KBM-7 (cell line): ENCODE data around the gene GSTA3.
"Not testable (repeated sequence)": the region's sequence is repeated elsewhere in the genome, so short reads cannot be mapped to it uniquely, and the experiment has no call there.

ENCODE experiments used
- DNase-seq: peaks from one replicate; pipeline ENCODE4 v3.0.0-alpha.2; 2015
- in situ Hi-C: fragments of 300-500 bp; cut with MboI; formaldehyde crosslinking; loops from 2 replicates; pipeline ENCODE4 v1.14.3; 2020; ENCODE audit warnings: low sequenced_read_pairs, low pct_unique_long_range_greater_than_20kb, mixed read lengths

GSTA3 gene

GRCh38 chr6:52909531-52909930, at the start of gene GSTA3:
GSTA3 (minus strand) TSS chr6:52909698; CDS start chr6:52905834, 3,864 bp downstream.
- DNase-seq: no peak
- in situ Hi-C loops: no loop called here

DNA sequence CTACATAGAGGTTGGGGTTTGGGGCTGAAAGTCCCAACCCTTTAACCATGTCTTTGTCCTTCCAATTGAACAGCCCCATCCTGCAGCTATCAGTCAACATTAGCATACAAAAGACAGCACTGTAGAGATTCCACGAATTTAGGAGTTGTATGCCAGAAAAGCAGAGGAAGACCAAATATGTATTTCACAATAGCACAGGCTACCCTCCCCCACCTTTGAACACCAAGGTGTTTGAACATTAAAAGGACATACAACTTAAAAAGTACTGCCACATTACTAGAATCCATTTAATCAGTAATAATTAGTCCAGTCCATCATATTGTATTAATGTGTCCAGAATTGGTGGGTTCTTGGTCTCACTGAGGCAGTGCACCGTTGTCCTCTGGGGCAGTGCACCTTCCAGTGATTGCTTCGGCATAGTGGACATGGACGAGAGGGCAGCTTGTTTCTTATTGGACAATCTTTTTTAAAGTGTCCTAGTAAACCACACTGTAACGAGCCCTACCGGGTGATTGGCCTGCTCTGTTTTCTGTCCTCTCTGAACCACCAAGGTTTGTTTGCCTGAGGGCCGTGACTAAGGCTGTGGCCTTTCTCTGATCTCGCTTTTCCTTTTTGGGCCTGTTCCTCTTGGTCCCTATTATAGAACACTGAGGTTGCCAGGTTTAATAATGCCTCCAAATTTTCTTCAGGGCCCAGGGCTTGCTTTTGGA, 49.2 kb upstream of the GSTA3 start:
- no peak for DNase-seq
- in situ Hi-C loops: no loop called here

DNA sequence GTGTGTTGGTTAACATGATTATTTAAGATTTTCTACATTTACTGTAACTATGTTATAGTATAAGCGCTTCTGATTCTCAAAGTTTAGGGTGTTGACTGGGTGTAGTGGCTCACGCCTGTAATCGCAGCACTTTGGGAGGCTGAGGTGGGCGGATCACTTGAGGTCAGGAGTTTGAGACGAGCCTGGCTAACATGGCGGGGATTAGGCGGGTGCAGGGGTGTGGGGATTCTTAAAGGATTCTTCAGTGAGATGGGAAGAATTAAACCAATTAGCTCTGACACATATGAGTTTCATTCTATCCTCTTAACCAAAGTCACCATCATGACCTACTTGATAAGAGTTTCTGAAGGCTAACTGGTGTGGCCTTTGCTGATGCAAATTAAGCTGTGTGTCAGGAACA, 46.4 kb upstream of the GSTA3 start:
- DNase-seq: no peak
- in situ Hi-C loops: no loop called here

DNA sequence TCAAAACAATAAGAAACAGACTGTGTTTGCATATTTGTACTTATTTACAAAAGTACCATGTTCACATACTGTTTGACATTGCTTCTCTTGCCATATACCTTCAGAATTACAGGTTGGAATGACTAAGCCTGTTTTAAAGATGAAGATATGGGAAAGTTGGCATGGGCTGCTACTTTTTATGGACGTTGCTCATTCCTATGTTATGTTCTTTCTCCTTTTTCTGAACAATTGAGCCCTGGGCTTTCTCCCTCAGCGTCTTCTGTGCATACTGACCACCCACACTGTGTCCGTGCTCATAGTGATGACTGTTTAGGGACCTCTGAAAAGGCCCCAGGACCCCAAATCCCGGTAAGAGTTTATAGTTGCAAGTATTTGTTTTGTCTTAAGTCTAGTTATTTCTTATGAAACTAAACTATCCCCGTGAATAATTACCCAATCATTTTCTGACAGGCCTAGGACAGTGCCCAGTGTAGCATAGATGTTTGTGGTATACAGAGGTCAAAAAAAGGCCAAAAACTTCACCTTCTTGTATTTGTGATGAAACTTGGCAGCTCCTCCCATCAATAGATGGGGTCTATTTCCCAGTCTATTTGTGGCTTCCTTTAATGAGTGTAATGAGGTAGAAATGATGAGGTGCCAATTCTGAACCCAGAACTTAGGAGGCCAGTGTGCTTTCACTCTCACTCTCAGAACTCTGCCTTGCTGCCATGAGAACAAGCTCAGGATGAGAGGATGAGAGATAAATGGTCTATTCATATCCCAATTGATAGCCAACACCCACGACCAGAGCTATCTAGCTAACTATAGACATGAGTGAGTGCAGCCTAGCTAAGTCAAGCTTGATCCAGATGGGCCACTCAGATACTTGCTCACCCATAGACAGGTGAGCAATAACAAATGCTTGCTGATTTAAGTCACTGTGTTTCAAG, 44.7 kb upstream of the GSTA3 start:
- in situ Hi-C loops: no loop called here
- no peak for DNase-seq

- DNase-seq: no peak
Observed at GRCh38 chr6:52946306-52946705, 36.8 kb upstream of the GSTA3 start.

GRCh38 chr6:52942821-52943220, 33.3 kb upstream of the GSTA3 start:
- DNase-seq, in situ Hi-C loops: not testable (repeated sequence)

More at GRCh38 chr6:52946306-52946705, 36.8 kb upstream of the GSTA3 start:
- in situ Hi-C loops: no loop called here

DNA sequence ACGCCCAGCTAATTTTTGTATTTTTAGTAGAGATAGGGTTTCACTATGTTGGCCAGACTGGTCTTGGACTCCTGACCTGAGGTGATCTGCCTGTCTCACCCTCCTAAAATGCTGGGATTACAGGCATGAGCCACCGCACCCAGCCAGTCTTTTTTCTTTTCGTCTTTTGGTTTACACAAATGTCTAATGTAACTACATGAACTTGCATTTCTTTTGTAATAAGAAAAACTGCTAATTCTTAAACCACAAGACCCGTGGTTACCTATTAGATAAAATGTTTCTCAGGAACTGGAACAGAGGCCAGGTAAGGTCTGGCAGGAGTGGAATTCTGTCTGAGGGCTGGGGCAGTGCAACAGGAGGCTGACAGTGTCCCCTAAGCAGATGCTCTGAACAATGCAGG, 32.7 kb upstream of the GSTA3 start:
- in situ Hi-C loops: no loop called here
- no peak for DNase-seq

GRCh38 chr6:52937908-52938307, 28.4 kb upstream of the GSTA3 start:
- DNase-seq: no peak
- in situ Hi-C loops: no loop called here

DNA sequence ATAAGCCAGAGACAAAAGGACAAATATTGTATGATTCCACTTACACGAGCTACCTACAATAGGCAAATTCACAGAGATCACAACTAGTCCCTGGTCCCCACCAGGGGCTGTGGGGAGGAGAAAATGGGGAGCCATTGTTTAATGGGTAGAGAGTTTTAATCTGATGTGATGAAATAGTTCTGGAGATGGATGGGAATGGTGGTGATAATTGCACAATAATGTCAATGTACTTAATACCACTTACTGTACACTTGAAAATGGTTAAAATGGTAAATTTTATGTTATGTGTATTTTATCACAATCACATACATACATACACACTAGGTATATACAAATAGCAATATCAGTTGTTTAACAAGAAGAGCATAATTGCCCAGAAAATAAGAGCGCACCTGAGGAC, 24.3 kb upstream of the GSTA3 start:
- no peak for DNase-seq
- in situ Hi-C loops: no loop called here

DNA sequence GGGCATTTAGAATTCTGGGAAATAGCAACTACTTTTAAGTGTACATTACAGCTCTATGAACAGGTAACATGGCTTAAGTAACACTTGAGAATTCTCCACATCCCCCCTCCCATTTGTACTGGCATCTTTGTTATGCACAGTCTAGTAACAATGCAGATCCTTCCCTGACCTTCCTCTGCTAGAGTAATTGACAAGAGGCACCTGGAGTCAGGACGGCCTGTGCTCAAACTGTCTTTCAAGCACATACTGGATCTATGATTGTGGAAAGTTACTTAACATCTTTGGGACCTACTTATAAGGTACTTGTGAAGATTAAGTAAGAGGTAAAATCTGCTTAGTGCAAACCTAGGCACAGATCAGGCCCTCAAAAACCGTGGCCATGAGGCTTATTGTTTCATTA, 21.9 kb upstream of the GSTA3 start:
- in situ Hi-C loops: no loop called here
- no peak for DNase-seq

DNA sequence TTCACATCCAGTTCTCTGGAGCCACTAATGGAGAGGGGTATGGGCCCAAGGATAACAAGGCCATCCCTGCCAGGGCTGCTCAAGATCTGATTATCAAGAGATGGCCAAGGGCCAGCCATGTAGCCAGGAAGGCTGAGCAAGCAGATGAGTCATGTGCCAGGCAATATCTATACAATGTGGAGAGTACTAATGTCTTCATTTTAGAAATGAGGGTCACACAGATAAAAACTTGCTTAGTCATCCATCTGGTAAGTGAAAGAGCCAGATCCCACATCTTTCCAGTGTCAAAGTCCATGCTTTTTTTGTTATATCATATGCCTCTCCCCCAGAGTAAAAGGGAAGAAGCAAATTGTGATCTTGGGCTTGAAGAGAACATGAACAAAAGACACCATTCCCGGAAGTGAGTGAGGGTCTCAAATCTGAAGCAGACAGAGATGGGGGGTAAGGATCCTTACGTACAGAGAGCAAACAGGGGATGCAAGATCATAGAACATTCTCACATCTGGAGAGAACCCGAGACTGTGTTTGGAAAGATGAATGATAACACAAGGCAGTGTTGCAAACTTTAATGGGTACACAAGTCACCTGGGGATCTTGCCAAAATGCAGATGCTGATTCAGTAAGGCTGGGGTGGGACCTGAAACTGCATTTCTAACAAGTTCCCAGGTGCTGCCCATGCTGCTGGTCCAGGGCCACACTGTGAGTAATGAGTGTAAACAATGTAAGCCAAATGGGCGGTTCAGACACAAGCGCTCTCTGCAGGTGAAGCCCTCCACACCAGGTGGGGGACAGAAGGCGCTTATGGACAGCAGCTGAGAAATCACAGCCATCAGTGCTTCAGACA, 20.0 kb upstream of the GSTA3 start:
- no peak for DNase-seq
- in situ Hi-C loops: no loop called here

DNA sequence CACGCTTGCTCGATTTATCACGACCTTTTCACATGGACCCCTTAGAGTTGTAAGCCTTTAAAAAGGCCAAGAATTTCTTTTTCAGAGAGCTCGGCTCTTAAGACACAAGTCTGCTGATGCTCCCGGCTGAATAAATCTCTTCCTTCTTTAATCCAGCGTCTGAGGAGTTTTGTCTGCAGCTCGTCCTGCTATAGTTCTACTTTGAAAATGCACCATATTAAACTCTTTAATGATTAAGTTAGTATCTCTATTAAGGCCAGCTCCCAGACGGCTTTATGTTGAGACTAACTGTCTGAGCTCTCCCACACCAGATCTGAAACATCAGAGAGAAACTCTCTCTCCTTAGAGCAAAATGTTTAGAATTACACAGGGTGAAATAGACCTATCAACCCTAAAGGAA, 18.0 kb upstream of the GSTA3 start:
- in situ Hi-C loops: no loop called here
- no peak for DNase-seq

DNA sequence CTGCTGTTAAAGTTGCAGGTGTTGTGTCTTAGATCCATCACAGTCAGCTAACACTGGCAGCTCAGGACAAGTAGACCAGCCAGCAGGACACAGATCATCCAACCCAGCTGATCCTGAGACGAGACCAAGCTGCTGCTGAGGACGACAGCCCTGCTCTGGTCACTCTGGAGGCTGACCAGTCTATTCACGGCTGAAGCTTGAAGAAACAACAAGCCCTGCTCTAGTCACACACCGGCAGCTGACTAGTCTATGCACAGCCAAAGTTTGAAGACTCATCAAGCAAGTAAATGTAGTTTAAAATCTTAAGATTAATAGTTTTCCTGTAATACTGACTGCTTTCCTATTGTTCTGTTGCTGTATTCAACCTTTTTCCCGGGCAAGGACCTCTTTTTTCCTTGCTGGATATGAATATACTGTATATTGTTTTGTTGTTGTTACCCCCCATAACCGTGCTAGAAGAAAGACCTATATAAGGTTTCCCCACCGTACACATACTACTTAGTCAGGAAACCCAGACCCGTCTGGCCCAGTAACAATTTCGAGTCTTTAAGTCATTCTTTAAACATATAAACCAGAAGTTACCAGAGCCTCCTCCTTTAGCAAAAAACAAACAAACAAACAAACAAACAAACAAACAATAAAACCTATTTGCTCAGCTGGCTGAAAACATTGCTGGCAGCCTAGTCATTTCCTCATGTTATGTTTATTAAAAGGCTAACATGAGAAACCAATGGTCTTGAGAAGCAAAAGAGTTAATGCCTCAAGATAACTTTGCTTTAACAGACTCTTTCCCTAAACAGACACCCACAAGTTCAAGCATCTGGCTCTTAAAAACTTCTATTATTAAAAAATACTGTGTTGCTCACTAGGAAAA, 16.7 kb upstream of the GSTA3 start:
- DNase-seq: no peak
- in situ Hi-C loops: no loop called here

- in situ Hi-C loops: no loop called here
Observed at GRCh38 chr6:52925042-52925441, 15.5 kb upstream of the GSTA3 start.

GRCh38 chr6:52923689-52924088, 14.2 kb upstream of the GSTA3 start:
- DNase-seq, in situ Hi-C loops: not testable (repeated sequence)

More at GRCh38 chr6:52925042-52925441, 15.5 kb upstream of the GSTA3 start:
- DNase-seq: no peak

DNA sequence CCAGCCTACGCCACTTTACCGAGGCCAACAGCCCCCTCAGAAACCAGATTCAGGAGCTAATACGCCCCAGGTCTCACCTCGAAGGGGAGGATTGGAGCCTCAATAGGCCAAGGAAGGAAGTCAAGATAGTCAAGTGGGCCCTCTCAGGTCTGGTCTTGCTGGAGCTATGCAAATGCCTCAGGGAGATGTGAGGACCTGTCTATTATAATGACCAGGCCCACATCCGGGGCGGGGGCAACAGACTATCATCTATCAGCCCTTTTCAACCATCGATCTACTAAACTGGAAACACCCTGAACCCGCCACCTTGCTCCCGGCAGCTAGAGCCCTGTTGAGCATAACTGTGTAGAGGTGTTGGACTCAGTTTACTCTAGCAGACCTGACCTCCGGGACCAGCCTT, 12.7 kb upstream of the GSTA3 start:
- no peak for DNase-seq
- in situ Hi-C loops: no loop called here

- DNase-seq: no peak
- in situ Hi-C loops: no loop called here
Observed at GRCh38 chr6:52921743-52922142, 12.2 kb upstream of the GSTA3 start.

DNA sequence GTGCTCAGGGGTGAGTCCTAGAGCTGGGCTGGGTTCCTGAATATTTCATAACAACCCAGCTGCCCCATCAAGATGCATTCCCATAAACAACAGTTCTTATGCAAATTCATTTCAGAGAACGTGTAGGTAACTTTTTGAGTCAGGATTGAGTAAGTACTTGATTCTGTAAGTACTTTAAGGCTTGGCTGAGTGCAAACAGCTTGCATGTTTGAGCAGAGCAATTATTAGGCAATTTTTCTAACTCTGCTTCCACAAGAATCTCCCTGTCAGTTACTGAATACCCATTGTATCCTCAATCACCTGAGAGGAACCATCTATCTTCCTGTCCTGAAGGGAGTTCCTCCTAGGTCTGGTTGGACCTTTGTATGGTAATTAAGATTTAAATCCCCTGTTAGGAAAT, 10.0 kb upstream of the GSTA3 start:
- in situ Hi-C loops, DNase-seq: not testable (repeated sequence)

DNA sequence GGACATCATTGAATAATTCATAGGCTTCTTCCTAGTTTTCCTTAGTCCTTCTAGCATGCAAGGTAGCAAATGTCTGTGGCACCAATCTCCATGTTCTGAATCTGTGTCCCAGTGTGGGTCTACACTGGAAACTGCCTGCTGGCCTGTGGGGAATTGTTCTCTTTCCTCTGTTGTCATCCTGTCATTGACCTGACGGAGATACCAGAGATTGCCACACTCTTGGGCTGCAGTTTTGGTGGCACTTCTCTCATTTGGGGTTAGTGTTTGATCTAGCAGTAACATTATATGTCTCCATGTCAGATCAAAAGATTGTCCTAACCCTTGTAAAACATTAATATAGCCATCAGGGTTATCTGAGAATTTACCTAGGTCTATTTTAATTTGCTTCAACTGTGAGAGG, 9.3 kb upstream of the GSTA3 start:
- in situ Hi-C loops, DNase-seq: not testable (repeated sequence)
